ENCODE measurements around the gene PRTFDC1. TPM values are rescaled to one million over a fixed set of nuclear protein-coding genes. Genes with fewer than 3 reads are reported as not detected.

The PRTFDC1 gene
- polyA plus RNA-seq, 1 donor (not counting 4 experiments of a cell fraction or from before 2014, with no cell fraction given): 2.2 TPM

GRCh38 chr10:24984906-24985305 is 32.5 kb upstream of the PRTFDC1 start:
- Histone ChIP-seq H3K9ac (ENCODE audit: control insufficient read depth, extremely low read depth, insufficient read depth, low read length) (no peak overlapping the region), H3K4me1 (ENCODE audit: control insufficient read depth, extremely low read depth, insufficient read depth, low read length) (no peaks in the 10 kb centered on the region), H3K27ac (ENCODE audit: control insufficient read depth, insufficient read depth, low read length) (no peak overlapping the region), H3K79me2 (ENCODE audit: control insufficient read depth, insufficient read depth, low read length) (no peaks in the 10 kb centered on the region), H3K36me3 (ENCODE audit: control insufficient read depth in 2 of 2, extremely low read depth in 1 of 2, insufficient read depth in 2 of 2, low read length in 2 of 2) (no peaks in the 10 kb centered on the region), H2AFZ (ENCODE audit: control insufficient read depth, low read length) (no peak overlapping the region), H3K4me3 (ENCODE audit: control insufficient read depth in 2 of 3, extremely low read depth in 1 of 3, insufficient read depth in 2 of 3, low read depth in 1 of 3, low read length in 3 of 3) (no peak overlapping the region), H3K4me2 (ENCODE audit: control insufficient read depth, extremely low read depth, insufficient read depth, low read depth, low read length) (no peak overlapping the region), H4K20me1 (ENCODE audit: control insufficient read depth, extremely low read depth, insufficient read depth, low read length) (no peaks in the 10 kb centered on the region), H3K27me3 (ENCODE audit: control insufficient read depth, extremely low read depth, insufficient read depth, low read length) (no peaks in the 10 kb centered on the region), H3K9me1 (ENCODE audit: control insufficient read depth, extremely low read depth, insufficient read depth, low read length) (no peaks in the 10 kb centered on the region), H3K9me3 (ENCODE audit: control insufficient read depth, low read depth, low read length) (no peaks in the 10 kb centered on the region)
- TF ChIP-seq EZH2 (IDR thresholded peaks at IDR 0.05; ENCODE audit: low read length): no peak
- TF ChIP-seq CTCF (optimal IDR thresholded peaks at IDR 0.05 in 1 of 3, IDR thresholded peaks at IDR 0.05 in 1 of 3, conservative IDR thresholded peaks at IDR 0.05 in 1 of 3; ENCODE audit: extremely low read depth in 1 of 3, insufficient read depth in 2 of 3, low read length in 3 of 3): no peak
- dilution Hi-C loops (cut with MboI; ENCODE audit: extremely low pct_ligation_motif_present, low sequenced_read_pairs): no loop called here
- no peak for FAIRE-seq
- no peak for DNase-seq (ENCODE audit: low read depth, low spot score)

- Histone ChIP-seq H3K36me3 (ENCODE audit: control insufficient read depth in 2 of 2, extremely low read depth in 1 of 2, insufficient read depth in 2 of 2, low read length in 2 of 2) (no peaks in the 10 kb centered on the region), H3K27me3 (ENCODE audit: control insufficient read depth, extremely low read depth, insufficient read depth, low read length) (no peaks in the 10 kb centered on the region), H3K79me2 (ENCODE audit: control insufficient read depth, insufficient read depth, low read length) (no peaks in the 10 kb centered on the region), H3K9ac (ENCODE audit: control insufficient read depth, extremely low read depth, insufficient read depth, low read length) (no peak overlapping the region), H3K27ac (ENCODE audit: control insufficient read depth, insufficient read depth, low read length) (no peak overlapping the region), H3K9me3 (ENCODE audit: control insufficient read depth, low read depth, low read length) (no peaks in the 10 kb centered on the region), H4K20me1 (ENCODE audit: control insufficient read depth, extremely low read depth, insufficient read depth, low read length) (no peaks in the 10 kb centered on the region), H2AFZ (ENCODE audit: control insufficient read depth, low read length) (no peak overlapping the region), H3K9me1 (ENCODE audit: control insufficient read depth, extremely low read depth, insufficient read depth, low read length) (no peaks in the 10 kb centered on the region), H3K4me3 (ENCODE audit: control insufficient read depth in 2 of 3, extremely low read depth in 1 of 3, insufficient read depth in 2 of 3, low read depth in 1 of 3, low read length in 3 of 3) (no peak overlapping the region), H3K4me1 (ENCODE audit: control insufficient read depth, extremely low read depth, insufficient read depth, low read length) (no peaks in the 10 kb centered on the region), H3K4me2 (ENCODE audit: control insufficient read depth, extremely low read depth, insufficient read depth, low read depth, low read length) (no peak overlapping the region)
- dilution Hi-C loops (cut with MboI; ENCODE audit: extremely low pct_ligation_motif_present, low sequenced_read_pairs): no loop called here
- FAIRE-seq (no peak), DNase-seq (ENCODE audit: low read depth, low spot score) (no peak)
- TF ChIP-seq EZH2 (IDR thresholded peaks at IDR 0.05; ENCODE audit: low read length): no peak
- no peak for TF ChIP-seq CTCF (optimal IDR thresholded peaks at IDR 0.05 in 1 of 3, IDR thresholded peaks at IDR 0.05 in 1 of 3, conservative IDR thresholded peaks at IDR 0.05 in 1 of 3; ENCODE audit: extremely low read depth in 1 of 3, insufficient read depth in 2 of 3, low read length in 3 of 3)
These were observed 31.5 kb upstream of the PRTFDC1 start for GRCh38 chr10:24983946-24984345.
